GM13977 (cell line): Measurements from ENCODE around the gene PPP4R2.
A peak's percentile ranks its signal among the peaks of the same experiment; 100 is the strongest.

ENCODE experiments used
- DNase-seq: peaks from one replicate; pipeline ENCODE4 v3.0.0; 2012; ENCODE audit warnings: low spot score
- in situ Hi-C: fragments of 300-500 bp; cut with MboI; formaldehyde crosslinking; loops from one replicate; pipeline ENCODE4 v1.12.0; 2022; ENCODE audit warnings: low sequenced_read_pairs, low pct_unique_long_range_greater_than_20kb, mixed read lengths, inconsistent platforms; ENCODE audit not compliant: unreplicated experiment
- TF ChIP-seq, protein P1 (sequence below): IDR thresholded peaks from 2 replicates; pipeline ENCODE4 v1.5.1; 2012; ENCODE audit warnings: mild to moderate bottlenecking, control low read depth; ENCODE audit not compliant: insufficient read depth; ENCODE audit errors: extremely low read depth, missing control alignments

PPP4R2 gene

DNA sequence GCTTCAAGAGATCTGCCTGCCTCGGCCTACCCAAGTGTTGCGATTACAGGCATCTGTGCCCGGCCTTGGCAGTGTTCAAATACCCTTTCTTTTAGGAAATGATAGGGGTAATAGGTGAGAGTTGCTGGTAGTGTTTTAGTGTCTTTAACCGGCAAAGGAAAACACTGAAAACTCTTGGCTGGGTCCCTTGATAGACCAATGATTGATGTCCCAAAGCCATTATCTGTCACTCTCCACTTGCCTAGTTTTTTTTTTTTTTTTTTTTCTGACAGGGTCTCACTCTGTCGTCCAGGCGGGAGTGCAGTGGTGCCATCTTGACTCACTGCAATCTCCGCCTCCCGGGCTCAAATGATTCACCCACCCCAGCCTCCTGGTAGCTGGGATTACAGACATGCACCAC is 84.5 kb downstream of the PPP4R2 start:
- TF ChIP-seq, protein P1, sequence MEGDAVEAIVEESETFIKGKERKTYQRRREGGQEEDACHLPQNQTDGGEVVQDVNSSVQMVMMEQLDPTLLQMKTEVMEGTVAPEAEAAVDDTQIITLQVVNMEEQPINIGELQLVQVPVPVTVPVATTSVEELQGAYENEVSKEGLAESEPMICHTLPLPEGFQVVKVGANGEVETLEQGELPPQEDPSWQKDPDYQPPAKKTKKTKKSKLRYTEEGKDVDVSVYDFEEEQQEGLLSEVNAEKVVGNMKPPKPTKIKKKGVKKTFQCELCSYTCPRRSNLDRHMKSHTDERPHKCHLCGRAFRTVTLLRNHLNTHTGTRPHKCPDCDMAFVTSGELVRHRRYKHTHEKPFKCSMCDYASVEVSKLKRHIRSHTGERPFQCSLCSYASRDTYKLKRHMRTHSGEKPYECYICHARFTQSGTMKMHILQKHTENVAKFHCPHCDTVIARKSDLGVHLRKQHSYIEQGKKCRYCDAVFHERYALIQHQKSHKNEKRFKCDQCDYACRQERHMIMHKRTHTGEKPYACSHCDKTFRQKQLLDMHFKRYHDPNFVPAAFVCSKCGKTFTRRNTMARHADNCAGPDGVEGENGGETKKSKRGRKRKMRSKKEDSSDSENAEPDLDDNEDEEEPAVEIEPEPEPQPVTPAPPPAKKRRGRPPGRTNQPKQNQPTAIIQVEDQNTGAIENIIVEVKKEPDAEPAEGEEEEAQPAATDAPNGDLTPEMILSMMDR: no peak
- DNase-seq: no peak
- in situ Hi-C loops: loop anchor here (10.0 to 25.0 kb wide), 3 partner anchors 136 to 1369 kb away; no protein-coding TSS in a partner anchor

GRCh38 chr3:73084170-73084569 is 87.6 kb downstream of the PPP4R2 start:
- in situ Hi-C loops: loop anchor here (10.0 to 25.0 kb wide), 3 partner anchors 139 to 1372 kb away; no protein-coding TSS in a partner anchor
- TF ChIP-seq, protein P1: no peak
- no peak for DNase-seq

DNA sequence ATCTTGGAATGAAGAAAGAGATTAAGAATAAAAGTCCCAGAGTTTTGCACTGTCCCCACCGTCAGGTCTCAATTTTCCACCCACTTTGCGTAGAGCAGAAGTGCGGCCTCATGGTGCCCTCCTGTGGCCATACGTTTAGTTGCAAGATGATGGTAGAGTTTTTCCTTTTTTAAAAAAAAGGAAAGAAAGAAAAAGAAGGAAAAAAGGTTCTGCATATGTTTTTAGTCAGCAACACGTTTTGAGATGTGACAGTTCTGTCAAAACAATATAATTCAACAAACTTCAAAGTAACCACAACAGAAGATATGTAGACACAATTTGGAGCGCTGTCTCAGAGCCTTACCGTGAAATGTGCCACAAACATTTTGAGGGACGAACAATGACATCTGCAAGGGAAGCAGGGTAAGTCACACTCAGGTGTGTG is 89.5 kb downstream of the PPP4R2 start:
- peak; percentile 51 for DNase-seq
- TF ChIP-seq, protein P1: peak; percentile 82
- in situ Hi-C loops: loop anchor here (10.0 to 25.0 kb wide), 3 partner anchors 141 to 1374 kb away; no protein-coding TSS in a partner anchor

DNA sequence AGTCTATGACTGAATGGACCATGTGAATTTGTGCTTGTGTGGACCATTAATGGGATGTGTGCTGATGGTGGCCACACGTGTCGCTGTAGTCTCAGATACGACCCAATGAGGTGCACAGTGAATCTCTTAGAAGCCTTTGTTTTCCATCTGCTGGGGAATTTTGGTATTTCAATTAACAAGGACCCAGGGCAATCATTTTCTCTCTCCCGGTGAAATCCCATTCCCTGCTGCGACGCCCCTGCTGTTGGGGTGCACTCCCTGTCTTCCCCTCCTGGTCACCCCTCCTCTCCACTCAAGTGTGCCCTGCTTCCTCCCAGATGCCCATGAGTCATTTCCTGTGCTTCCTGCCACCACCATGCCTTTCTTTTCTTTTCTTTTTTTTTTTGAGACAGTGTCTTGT is 97.5 kb downstream of the PPP4R2 start:
- TF ChIP-seq, protein P1: peak; percentile 2
- in situ Hi-C loops: loop anchor here (25.0 kb wide), 2 partner anchors 1232 to 1382 kb away; no protein-coding TSS in a partner anchor
- peak; percentile 40 for DNase-seq

DNA sequence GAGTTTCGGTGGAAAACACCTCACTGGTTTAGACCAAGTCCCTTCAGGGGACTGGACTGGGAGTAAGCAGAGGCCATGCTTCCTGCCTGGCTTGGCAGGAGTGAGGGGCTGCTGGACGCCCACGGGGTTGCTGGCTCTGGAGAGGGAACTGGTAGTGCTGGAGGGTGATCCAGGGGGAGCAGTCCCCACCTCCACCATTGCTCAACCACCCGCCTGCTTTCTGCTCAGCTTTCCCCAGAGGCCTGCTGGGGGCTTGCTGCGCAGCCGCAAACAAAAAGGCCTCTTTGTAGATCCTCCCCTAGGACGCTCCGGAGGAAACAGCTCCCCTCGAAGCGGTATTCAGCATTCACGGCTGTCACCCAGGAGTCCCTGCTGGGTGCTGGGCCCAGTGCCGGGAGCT is 98.3 kb downstream of the PPP4R2 start:
- DNase-seq: no peak
- TF ChIP-seq, protein P1: no peak
- in situ Hi-C loops: loop anchor here (25.0 kb wide), 2 partner anchors 1233 to 1383 kb away; no protein-coding TSS in a partner anchor

- in situ Hi-C loops: loop anchor here (25.0 kb wide), 2 partner anchors 1234 to 1384 kb away; no protein-coding TSS in a partner anchor
- TF ChIP-seq, protein P1: no peak
- DNase-seq: no peak
These were observed 99.6 kb downstream of the PPP4R2 start for GRCh38 chr3:73096169-73096568.
